Thyroid gland (tissue), 4 donors: ENCODE results near the gene ACTL6B.

Experiments used
- CTCF ChIP-seq, 6 experiments: fragments of 200-600 bp in 3 of 6; fragments of 450-650 bp in 3 of 6; sonication (generic) in 3 of 6; IDR thresholded peaks; one replicate each; pipeline ENCODE4 v1.5.1; 2016 to 2019; ENCODE audit warnings: antibody characterized with exemption in 6 of 6, mild to moderate bottlenecking in 2 of 6, inconsistent platforms in 1 of 6, moderate library complexity in 1 of 6
- POLR2A ChIP-seq, 2 donors: fragments of 450-650 bp; IDR thresholded peaks; one replicate each; pipeline ENCODE4 v1.6.1; 2017; ENCODE audit warnings: antibody characterized with exemption in 2 of 2, mild to moderate bottlenecking in 2 of 2, moderate library complexity in 1 of 2

- TF ChIP-seq CTCF (IDR thresholded peaks at IDR 0.05) (no peak), POLR2A (IDR thresholded peaks at IDR 0.05) (no peak)
Measured at GRCh38 chr7:100642534-100642907, 13.7 kb downstream of the ACTL6B start.
